Suprapubic skin (tissue), 4 donors: ENCODE data around the gene PSMB8. TPM values are rescaled to one million over a fixed set of nuclear protein-coding genes. Genes with fewer than 3 reads are reported as not detected.

Experiments used
- DNase-seq, 2 donors: peaks; one replicate each; pipeline ENCODE4 v3.0.0-alpha.2; 2019; ENCODE audit warnings: low spot score in 2 of 2
- H3K27ac ChIP-seq: fragments of 200-600 bp; sonication (generic); one replicate; pipeline ENCODE4 v1.5.1; 2019
- H3K27me3 ChIP-seq: fragments of 200-600 bp; sonication (generic); one replicate; pipeline ENCODE4 v1.5.1; 2019
- H3K36me3 ChIP-seq: fragments of 200-600 bp; sonication (generic); one replicate; pipeline ENCODE4 v1.5.1; 2019
- H3K4me1 ChIP-seq: fragments of 200-600 bp; sonication (generic); one replicate; pipeline ENCODE4 v1.5.1; 2019
- H3K4me3 ChIP-seq: fragments of 200-600 bp; sonication (generic); one replicate; pipeline ENCODE4 v1.5.1; 2019; ENCODE audit warnings: mild to moderate bottlenecking
- H3K9me3 ChIP-seq: fragments of 200-600 bp; sonication (generic); one replicate; pipeline ENCODE4 v1.5.1; 2019
- CTCF ChIP-seq, 2 donors: fragments of 200-600 bp in 1 of 2; fragments of 450-650 bp in 1 of 2; sonication (generic) in 1 of 2; IDR thresholded peaks; one replicate each; pipeline ENCODE4 v1.5.1; 2016 to 2019; ENCODE audit warnings: antibody characterized with exemption in 2 of 2, mild to moderate bottlenecking in 1 of 2, moderate library complexity in 1 of 2
- EP300 ChIP-seq: sonication (generic); formaldehyde crosslinking; IDR thresholded peaks from one replicate; pipeline ENCODE4 v1.6.1; 2017; ENCODE audit warnings: antibody characterized with exemption
- POLR2A ChIP-seq, 2 donors: fragments of 450-650 bp; IDR thresholded peaks; one replicate each; pipeline ENCODE4 v1.6.1; 2017; ENCODE audit warnings: antibody characterized with exemption in 2 of 2, mild to moderate bottlenecking in 2 of 2, moderate library complexity in 2 of 2
- POLR2AphosphoS5 ChIP-seq, 3 donors: sonication (generic); formaldehyde crosslinking; IDR thresholded peaks; one replicate each; pipeline ENCODE4 v1.6.1; 2017; ENCODE audit warnings: antibody characterized with exemption in 3 of 3
- WGBS: methylation state at CpG from one replicate; pipeline ENCODE4 v1.1.5; 2018; 5-methylcytosine and 5-hydroxymethylcytosine counted together
- total RNA-seq, 4 donors: library from RNA; depleted of rRNA; stranded (reverse); fragments of >200 nt; gene quantifications; one replicate each; pipeline ENCODE4 v1.1.0, GENCODE V29; 2016

Gene PSMB8
- total RNA-seq, 4 donors from 2014 or later, result 43.6 to 62.7 (median 49.0) TPM

- Histone ChIP-seq H3K27me3 (no peaks in the 10 kb centered on the region), H3K27ac (peak overlapping the region; percentile 95), H3K4me3 (peak overlapping the region; percentile 69), H3K36me3 (peaks cover 58% of the 10 kb centered on the region), H3K9me3 (no peaks in the 10 kb centered on the region), H3K4me1 (peaks cover 33% of the 10 kb centered on the region)
- WGBS, result 73% methylated on average over 10 of the region's 10 CpGs
- TF ChIP-seq POLR2AphosphoS5 (IDR thresholded peaks at IDR 0.05) (no peak), POLR2A (IDR thresholded peaks at IDR 0.05) (no peak), CTCF (IDR thresholded peaks at IDR 0.05) (no peak), EP300 (no peak)
- DNase-seq, result no peak
Measured at GRCh38 chr6:32845384-32845884, 1.6 kb upstream of the PSMB8 start.

GRCh38 chr6:32844839-32845383 is 1.1 kb upstream of the PSMB8 start:
- H3K27ac ChIP-seq, result peak overlapping the region; percentile 95
- TF ChIP-seq POLR2A (IDR thresholded peaks at IDR 0.05) (no peak), CTCF (IDR thresholded peaks at IDR 0.05) (no peak), POLR2AphosphoS5 (IDR thresholded peaks at IDR 0.05) (no peak), EP300 (no peak)
- H3K4me3 ChIP-seq, result peak overlapping the region; percentile 69
- H3K9me3 ChIP-seq, result no peaks in the 10 kb centered on the region
- no peaks in the 10 kb centered on the region for H3K27me3 ChIP-seq
- peaks cover 33% of the 10 kb centered on the region for H3K4me1 ChIP-seq
- H3K36me3 ChIP-seq, result peaks cover 54% of the 10 kb centered on the region
- no peak for DNase-seq
- WGBS, result 22% methylated on average over 18 of the region's 19 CpGs

- peak overlapping the region; percentile 69 for H3K4me3 ChIP-seq
- WGBS, result 4% methylated on average over 27 of the region's 28 CpGs
- DNase-seq, result no peak
- peaks cover 33% of the 10 kb centered on the region for H3K4me1 ChIP-seq
- H3K27ac ChIP-seq, result peak overlapping the region; percentile 95
- peaks cover 48% of the 10 kb centered on the region for H3K36me3 ChIP-seq
- H3K27me3 ChIP-seq, result no peaks in the 10 kb centered on the region
- no peaks in the 10 kb centered on the region for H3K9me3 ChIP-seq
- TF ChIP-seq EP300, result no peak
- TF ChIP-seq POLR2A (IDR thresholded peaks at IDR 0.05), result no peak
- TF ChIP-seq CTCF (IDR thresholded peaks at IDR 0.05), result no peak
- TF ChIP-seq POLR2AphosphoS5 (IDR thresholded peaks at IDR 0.05), result no peak
Measured at GRCh38 chr6:32843331-32843978, 392 bp downstream of the PSMB8 start.

GRCh38 chr6:32842690-32843089 is 1.2 kb downstream of the PSMB8 start:
- Histone ChIP-seq H3K4me3 (peak overlapping the region; percentile 69), H3K4me1 (peaks cover 37% of the 10 kb centered on the region), H3K9me3 (no peaks in the 10 kb centered on the region), H3K27ac (no peak overlapping the region), H3K36me3 (peaks cover 41% of the 10 kb centered on the region), H3K27me3 (no peaks in the 10 kb centered on the region)
- TF ChIP-seq POLR2AphosphoS5 (IDR thresholded peaks at IDR 0.05) (no peak), CTCF (IDR thresholded peaks at IDR 0.05) (no peak), POLR2A (IDR thresholded peaks at IDR 0.05) (no peak), EP300 (no peak)
- DNase-seq, result no peak
- 50% methylated on average over 8 of the region's 8 CpGs for WGBS

GRCh38 chr6:32842021-32842650 is 1.7 kb downstream of the PSMB8 start:
- H3K9me3 ChIP-seq, result no peaks in the 10 kb centered on the region
- peak overlapping the region; percentile 69 for H3K4me3 ChIP-seq
- H3K27ac ChIP-seq, result no peak overlapping the region
- no peak for DNase-seq
- WGBS, result 88% methylated on average over 6 of the region's 6 CpGs
- H3K4me1 ChIP-seq, result peaks cover 43% of the 10 kb centered on the region
- no peak for TF ChIP-seq POLR2A (IDR thresholded peaks at IDR 0.05)
- no peaks in the 10 kb centered on the region for H3K27me3 ChIP-seq
- H3K36me3 ChIP-seq, result peaks cover 35% of the 10 kb centered on the region
